ENCODE data around the gene SEC24C. TPM values are rescaled to one million over a fixed set of nuclear protein-coding genes. Genes with fewer than 3 reads are reported as not detected.

The SEC24C gene, protein sequence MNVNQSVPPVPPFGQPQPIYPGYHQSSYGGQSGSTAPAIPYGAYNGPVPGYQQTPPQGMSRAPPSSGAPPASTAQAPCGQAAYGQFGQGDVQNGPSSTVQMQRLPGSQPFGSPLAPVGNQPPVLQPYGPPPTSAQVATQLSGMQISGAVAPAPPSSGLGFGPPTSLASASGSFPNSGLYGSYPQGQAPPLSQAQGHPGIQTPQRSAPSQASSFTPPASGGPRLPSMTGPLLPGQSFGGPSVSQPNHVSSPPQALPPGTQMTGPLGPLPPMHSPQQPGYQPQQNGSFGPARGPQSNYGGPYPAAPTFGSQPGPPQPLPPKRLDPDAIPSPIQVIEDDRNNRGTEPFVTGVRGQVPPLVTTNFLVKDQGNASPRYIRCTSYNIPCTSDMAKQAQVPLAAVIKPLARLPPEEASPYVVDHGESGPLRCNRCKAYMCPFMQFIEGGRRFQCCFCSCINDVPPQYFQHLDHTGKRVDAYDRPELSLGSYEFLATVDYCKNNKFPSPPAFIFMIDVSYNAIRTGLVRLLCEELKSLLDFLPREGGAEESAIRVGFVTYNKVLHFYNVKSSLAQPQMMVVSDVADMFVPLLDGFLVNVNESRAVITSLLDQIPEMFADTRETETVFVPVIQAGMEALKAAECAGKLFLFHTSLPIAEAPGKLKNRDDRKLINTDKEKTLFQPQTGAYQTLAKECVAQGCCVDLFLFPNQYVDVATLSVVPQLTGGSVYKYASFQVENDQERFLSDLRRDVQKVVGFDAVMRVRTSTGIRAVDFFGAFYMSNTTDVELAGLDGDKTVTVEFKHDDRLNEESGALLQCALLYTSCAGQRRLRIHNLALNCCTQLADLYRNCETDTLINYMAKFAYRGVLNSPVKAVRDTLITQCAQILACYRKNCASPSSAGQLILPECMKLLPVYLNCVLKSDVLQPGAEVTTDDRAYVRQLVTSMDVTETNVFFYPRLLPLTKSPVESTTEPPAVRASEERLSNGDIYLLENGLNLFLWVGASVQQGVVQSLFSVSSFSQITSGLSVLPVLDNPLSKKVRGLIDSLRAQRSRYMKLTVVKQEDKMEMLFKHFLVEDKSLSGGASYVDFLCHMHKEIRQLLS
- total RNA-seq = 45.5 and 54.3 TPM in 2 replicates

DNA sequence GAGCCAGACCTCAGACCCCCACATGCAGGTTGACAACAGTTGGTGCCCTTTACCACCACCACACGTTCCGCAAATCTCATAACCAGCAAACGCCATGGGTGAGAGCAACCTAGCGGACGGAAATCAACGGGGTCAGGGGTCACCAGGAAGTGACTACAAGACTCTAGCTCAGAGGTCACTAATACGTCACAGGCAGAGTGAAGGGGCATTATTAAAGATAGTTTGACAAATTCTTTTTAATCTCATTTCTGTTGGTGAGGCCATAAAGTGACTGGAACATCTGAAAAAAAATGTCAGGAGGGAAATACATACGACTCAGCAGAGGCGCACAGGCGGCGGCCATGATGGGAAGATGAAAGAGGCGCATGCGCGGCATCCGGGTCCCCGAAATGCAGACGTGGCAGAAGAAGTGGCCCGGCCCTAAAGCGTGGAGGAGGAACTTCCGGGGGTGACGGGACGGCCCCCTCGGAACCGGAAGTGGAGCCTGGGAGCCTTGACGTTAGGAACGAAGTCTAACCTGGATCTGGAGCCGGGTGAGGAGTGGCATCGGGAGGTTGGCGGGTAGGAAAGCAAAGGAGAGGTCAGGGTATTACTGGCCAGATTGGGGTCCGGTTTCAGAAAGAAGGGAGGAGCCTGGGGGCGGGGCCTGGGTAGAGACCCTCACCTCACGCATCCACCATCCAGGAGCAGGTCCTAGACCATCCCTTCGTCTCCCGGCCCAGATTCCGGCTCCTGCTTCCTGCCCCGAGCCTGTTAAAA, at the start of gene SEC24C:
Gene SEC24C (plus strand): TSS at position 468 of the 759 bp plus-strand sequence. CDS start 2,461 bp downstream, outside the sequence.

GRCh38 chr10:73697675-73698159, 46.5 kb upstream of the SEC24C start, which contains the start of gene AGAP5:
Gene AGAP5, minus strand, starts transcription at chr10:73698109. Its CDS starts 354 bp downstream, at chr10:73697755.

GRCh38 chr10:73781879-73782748, 37.9 kb downstream of the SEC24C start, which contains the start of gene CHCHD1:
Gene CHCHD1, plus strand, starts transcription at chr10:73782048. Its CDS starts 28 bp downstream, at chr10:73782076.

DNA sequence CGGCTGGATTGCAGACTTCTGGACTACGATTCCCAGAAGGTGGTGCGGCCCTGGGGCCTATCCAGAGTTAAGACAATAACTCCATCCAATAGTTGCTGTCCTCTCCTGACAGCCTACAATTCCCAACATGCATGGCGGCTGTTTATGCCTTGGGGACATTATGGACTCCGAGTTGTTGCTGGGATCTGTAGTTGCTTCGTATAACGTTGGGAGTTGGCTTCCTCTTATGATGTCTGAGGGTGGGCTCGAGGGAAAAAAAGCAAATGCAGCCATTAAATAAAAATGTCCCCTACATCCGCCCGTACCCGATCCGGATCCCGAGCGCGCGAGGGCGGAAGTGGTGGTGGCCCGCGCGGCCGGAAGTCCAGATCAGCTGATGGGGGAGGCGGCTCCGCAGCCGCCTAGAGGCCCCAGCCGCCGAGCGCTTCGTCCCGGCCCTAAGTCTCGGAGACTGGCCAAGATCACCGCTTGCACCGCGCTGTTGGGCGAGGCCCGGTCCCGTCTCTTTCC, 41.1 kb downstream of the SEC24C start, which contains the start of gene ZSWIM8:
Gene ZSWIM8 (plus strand): TSS at position 396 of the 510 bp plus-strand sequence. CDS start 273 bp downstream, outside the sequence.

Other genes starting within 250 kb of the SEC24C start
- gene PPP3CB, start 248.3 kb upstream of the SEC24C start, total RNA-seq = 16.8 and 22.1 TPM in 2 replicates
- 5.4 and 6.3 TPM in 2 replicates for gene USP54, start 153.0 kb upstream of the SEC24C start, total RNA-seq
- 0.09 and 0.14 TPM in 2 replicates for gene MYOZ1, start 102.9 kb upstream of the SEC24C start, total RNA-seq
- not detected in 2 replicates for gene SYNPO2L, start 88.3 kb upstream of the SEC24C start, total RNA-seq
- gene AGAP5, start 46.3 kb upstream of the SEC24C start, total RNA-seq = 2.6 and 4.0 TPM in 2 replicates
- 22.2 and 25.9 TPM in 2 replicates for gene CHCHD1, start 37.7 kb downstream of the SEC24C start, total RNA-seq
- 42.7 and 58.5 TPM in 2 replicates for gene ZSWIM8, start 41.2 kb downstream of the SEC24C start, total RNA-seq
- gene NDST2, start 67.2 kb downstream of the SEC24C start, total RNA-seq = 8.4 and 13.4 TPM in 2 replicates
- gene CAMK2G, start 130.2 kb downstream of the SEC24C start, total RNA-seq = 19.6 and 21.9 TPM in 2 replicates
- 36.7 and 143 TPM in 2 replicates for gene PLAU, start 166.8 kb downstream of the SEC24C start, total RNA-seq